ENCODE results near the gene TLL2. TPM values are rescaled to one million over a fixed set of nuclear protein-coding genes. Genes with fewer than 3 reads are reported as not detected.
A peak's percentile ranks its signal among the peaks of the same experiment; 100 is the strongest.
"Not testable (repeated sequence)": the region's sequence is repeated elsewhere in the genome, so short reads cannot be mapped to it uniquely, and the experiment has no call there.

The TLL2 gene
- total RNA-seq (0.90 TPM), polyA plus RNA-seq (0.22 TPM)

DNA sequence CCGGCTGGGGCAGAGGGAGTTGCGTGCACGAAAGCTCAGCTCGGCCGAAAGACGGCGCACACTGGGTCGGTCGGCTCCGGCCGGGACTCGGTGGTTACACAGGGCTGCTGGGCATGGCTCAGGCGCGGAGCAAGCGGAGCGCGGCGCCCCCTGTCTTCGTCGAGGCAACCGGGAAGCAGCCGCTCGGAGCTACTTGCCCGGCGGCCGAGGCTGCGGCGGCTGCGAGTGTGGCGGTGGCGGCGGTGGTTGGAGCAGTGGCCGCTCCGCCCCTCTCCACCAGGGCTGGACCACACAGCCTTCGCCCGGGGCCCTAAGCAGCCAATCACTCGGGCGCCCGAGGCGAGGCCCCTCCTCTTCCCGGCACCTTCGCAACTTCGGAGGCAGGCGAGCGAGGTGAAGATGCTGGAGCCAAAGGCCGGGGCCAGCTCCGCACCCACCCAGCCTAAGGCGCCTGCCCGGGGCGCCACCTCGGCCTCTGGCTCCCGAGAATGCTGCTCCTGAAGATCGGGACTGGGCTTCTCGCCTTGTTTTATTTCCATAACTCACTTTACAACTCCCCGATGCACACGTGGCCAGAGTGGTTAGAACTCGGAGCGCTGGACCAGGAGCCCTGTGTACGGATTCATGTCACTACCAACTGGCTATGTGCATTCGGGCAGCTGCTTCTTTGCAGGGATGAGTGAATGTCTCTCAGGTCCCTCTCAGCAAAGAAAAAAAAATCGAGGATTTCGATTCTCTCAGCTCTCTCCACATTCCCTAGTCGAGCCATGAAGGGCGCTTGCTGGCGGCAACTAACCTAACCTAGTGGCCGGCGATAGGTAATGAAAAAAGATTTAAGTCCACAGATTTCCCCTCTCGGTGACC lies at the start of gene TLL2:
Gene TLL2 (minus strand): TSS at position 229 of the 864 bp plus-strand sequence. CDS start 241 bp downstream, outside the sequence.
- 2% methylated on average over 68 of the region's 68 CpGs for WGBS
- DNase-seq (ENCODE audit: extremely low spot score): peak; percentile 48
- H3K4me1 ChIP-seq (ENCODE audit: insufficient read depth): peaks cover 3% of the 10 kb centered on the region
- H3K4me3 ChIP-seq (ENCODE audit: low read depth, low read length): peak within 1 kb of the TSS; percentile 42
- no peak within 1 kb of the TSS for H3K27ac ChIP-seq (ENCODE audit: low read depth)
- no peaks in the 10 kb centered on the region for H3K36me3 ChIP-seq (ENCODE audit: insufficient read depth)

DNA sequence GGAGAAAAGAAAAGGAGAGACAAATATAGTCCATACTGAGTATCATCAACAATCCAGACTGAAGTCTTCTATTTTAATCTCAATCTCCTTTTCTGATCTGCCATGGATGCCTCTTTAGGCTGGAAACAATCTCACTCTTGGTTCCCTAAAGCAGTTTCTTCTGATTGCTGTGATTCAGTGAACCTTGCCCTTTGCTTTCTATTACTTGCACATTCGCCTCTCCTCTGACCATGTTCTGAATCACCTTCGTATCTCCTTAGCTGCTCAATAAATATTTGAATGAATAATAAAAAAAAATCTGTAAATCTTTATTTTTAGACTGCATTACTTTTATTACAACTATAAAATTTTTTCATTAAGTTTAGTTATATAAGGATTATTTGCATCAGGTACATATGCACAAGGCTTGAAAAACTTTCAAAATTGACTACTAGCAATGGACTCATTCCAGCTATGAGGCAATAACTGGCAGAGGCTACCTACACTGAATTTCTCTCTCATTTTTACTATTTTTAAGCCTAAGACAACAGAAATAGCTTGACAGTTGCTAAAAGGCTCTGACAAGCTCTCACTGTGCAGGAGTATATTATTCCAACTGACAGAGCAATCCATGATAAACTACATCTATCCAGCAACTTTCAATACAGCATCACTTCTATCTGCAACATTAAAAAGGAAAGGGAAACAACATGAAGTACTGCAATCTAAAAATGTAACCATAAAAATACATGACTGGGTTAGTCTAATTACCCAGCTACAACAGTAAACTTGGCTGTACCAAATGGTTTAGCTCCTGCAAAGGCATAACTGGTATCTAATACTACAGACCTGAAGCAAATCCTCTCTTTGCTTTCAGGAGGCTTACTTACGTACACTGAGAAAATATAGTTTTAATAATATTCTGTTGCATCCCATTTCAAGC lies 47.5 kb upstream of the TLL2 start:
- WGBS: 92% methylated on average over 3 of the region's 3 CpGs
- H3K27ac ChIP-seq (ENCODE audit: low read depth): no peak overlapping the region
- no peak for DNase-seq (ENCODE audit: extremely low spot score)
- H3K4me3 ChIP-seq (ENCODE audit: low read depth, low read length): no peak overlapping the region
- peaks cover 7% of the 10 kb centered on the region for H3K36me3 ChIP-seq (ENCODE audit: insufficient read depth)
- H3K4me1 ChIP-seq (ENCODE audit: insufficient read depth): no peaks in the 10 kb centered on the region

DNA sequence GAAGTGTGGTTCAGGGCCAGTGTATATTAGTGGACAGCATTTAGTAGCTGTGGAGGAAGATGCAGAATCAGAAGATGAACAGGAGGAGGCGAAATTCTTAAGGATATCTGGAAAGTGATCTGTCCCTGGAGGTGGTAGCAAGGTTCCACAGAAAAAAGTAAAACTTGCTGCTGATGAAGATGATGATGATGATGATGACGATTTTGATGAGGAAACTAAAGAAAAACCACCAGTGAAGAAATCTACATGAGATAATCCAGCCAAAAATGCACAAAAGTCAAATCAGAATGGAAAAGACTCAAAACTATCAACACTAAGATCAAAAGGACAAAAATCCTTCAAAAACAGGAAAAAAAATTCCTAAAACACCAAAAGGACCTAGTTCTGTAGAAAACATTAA lies 46.8 kb upstream of the TLL2 start:
- H3K36me3 ChIP-seq (ENCODE audit: insufficient read depth): peaks cover 7% of the 10 kb centered on the region
- DNase-seq (ENCODE audit: extremely low spot score): no peak
- H3K4me3 ChIP-seq (ENCODE audit: low read depth, low read length): no peak overlapping the region
- H3K4me1 ChIP-seq (ENCODE audit: insufficient read depth): no peaks in the 10 kb centered on the region
- H3K27ac ChIP-seq (ENCODE audit: low read depth): no peak overlapping the region
- WGBS: 98% methylated on average over 2 of the region's 2 CpGs

DNA sequence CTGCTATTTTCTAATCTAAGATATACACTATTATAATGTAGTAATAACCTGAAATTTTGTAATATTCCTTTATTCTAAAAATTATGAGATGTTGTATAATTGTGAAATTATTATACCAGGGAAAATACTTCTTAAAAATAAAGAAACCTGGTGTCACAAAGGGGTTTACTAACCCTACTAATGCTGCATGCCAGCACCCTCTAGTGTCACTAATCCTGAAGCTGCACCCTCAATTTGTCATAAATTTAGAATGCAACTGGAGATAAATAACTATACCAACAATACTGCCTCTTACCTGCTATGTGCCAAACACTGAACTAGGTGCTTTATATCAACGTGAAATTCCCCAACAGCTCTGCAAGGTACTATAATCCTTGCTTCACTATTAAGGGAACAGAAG lies 42.3 kb upstream of the TLL2 start:
- no peaks in the 10 kb centered on the region for H3K36me3 ChIP-seq (ENCODE audit: insufficient read depth)
- H3K4me1 ChIP-seq (ENCODE audit: insufficient read depth): no peaks in the 10 kb centered on the region
- 69% methylated on average over 1 of the region's 1 CpG for WGBS
- DNase-seq (ENCODE audit: extremely low spot score): no peak
- H3K4me3 ChIP-seq (ENCODE audit: low read depth, low read length): no peak overlapping the region
- no peak overlapping the region for H3K27ac ChIP-seq (ENCODE audit: low read depth)

DNA sequence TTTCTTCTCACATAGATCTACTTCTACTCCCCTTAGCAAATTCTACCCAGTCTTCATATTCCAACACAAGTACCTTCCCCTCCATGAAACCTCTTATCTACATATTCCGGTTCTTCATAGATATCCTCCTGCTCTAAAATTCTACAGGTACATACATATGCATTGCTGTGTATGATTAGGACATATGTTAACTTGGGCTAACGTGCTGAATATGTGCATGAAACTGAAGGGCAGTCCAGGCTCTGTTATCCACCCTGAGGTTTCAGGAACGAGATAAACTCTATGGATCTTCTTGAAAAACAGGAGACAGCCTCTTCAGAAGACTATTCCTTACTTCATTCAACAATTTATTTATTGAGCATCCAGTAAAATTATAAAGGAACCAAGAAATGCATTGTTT lies 41.6 kb upstream of the TLL2 start:
- DNase-seq (ENCODE audit: extremely low spot score): no peak
- H3K36me3 ChIP-seq (ENCODE audit: insufficient read depth): no peaks in the 10 kb centered on the region
- 91% methylated on average over 3 of the region's 3 CpGs for WGBS

DNA sequence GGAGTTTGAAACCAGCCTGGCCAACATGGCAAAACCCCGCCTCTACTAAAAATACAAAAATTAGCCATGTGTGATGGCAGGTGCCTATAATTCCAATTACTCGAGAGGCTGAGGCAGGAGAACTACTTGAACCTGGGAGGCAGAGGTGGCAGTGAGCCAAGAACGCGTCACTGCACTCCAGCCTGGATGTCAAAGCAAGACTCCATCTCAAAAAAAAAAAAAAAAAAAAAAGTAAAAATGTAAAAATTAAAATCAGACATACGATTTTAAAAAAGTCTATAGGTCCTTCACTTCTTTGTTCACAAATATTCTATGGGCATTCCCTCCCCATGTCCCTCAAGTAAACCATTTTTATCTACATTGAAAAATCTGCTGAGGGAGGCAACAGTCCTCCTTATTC lies 34.9 kb upstream of the TLL2 start:
- Histone ChIP-seq H3K27ac (ENCODE audit: low read depth) (no peak overlapping the region), H3K4me3 (ENCODE audit: low read depth, low read length) (no peak overlapping the region), H3K4me1 (ENCODE audit: insufficient read depth) (no peaks in the 10 kb centered on the region), H3K36me3 (ENCODE audit: insufficient read depth) (peaks cover 2% of the 10 kb centered on the region)
- DNase-seq (ENCODE audit: extremely low spot score): no peak
- WGBS: 85% methylated on average over 5 of the region's 5 CpGs

More for the DNA sequence above, 41.6 kb upstream of the TLL2 start:
- H3K27ac ChIP-seq (ENCODE audit: low read depth): no peak overlapping the region
- H3K4me3 ChIP-seq (ENCODE audit: low read depth, low read length): no peak overlapping the region
- H3K4me1 ChIP-seq (ENCODE audit: insufficient read depth): no peaks in the 10 kb centered on the region

DNA sequence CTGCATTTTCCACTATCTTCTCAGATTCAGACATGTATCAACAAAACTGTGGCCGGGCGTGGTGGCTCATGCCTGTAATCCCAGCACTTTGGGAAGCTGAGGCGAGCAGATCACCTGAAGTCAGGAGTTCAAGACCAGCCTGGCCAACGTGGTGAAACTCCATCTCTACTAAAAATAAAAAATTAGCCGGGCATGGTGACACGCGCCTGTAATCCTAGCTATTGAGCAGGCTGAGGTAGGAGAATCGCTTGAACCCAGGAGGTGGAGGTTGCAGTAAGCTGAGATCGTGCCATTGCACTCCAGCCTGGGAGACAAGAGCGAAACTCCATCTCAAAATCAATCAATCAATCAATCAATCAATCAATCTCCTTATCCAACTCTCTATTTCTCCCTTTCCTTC lies 31.8 kb upstream of the TLL2 start:
- H3K4me1 ChIP-seq (ENCODE audit: insufficient read depth); H3K4me3 ChIP-seq (ENCODE audit: low read depth, low read length); H3K36me3 ChIP-seq (ENCODE audit: insufficient read depth); H3K27ac ChIP-seq (ENCODE audit: low read depth); DNase-seq (ENCODE audit: extremely low spot score): not testable (repeated sequence)
- 95% methylated on average over 10 of the region's 10 CpGs for WGBS

DNA sequence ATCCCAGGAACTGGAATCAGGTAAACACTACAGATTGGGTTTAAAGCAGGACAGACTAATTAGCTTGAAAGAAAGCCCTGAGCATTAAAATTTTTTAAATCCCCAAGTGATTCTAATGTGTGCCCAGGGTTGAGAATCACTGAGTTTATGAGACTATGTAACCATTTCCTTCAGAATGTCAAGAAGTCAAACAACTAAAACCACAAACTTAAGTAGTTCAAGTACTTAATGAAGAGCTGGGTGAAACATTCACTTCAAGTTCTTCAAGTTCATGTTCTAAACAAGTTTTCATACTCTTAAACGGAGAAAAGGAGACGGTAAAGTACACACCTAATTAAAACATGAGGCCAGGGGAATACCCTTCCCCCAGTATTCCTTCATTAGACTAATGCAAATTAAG lies 28.2 kb upstream of the TLL2 start:
- Histone ChIP-seq H3K36me3 (ENCODE audit: insufficient read depth) (peaks cover 4% of the 10 kb centered on the region), H3K4me3 (ENCODE audit: low read depth, low read length) (no peak overlapping the region), H3K4me1 (ENCODE audit: insufficient read depth) (no peaks in the 10 kb centered on the region), H3K27ac (ENCODE audit: low read depth) (no peak overlapping the region)
- DNase-seq (ENCODE audit: extremely low spot score): no peak
- WGBS: 95% methylated on average over 2 of the region's 2 CpGs

DNA sequence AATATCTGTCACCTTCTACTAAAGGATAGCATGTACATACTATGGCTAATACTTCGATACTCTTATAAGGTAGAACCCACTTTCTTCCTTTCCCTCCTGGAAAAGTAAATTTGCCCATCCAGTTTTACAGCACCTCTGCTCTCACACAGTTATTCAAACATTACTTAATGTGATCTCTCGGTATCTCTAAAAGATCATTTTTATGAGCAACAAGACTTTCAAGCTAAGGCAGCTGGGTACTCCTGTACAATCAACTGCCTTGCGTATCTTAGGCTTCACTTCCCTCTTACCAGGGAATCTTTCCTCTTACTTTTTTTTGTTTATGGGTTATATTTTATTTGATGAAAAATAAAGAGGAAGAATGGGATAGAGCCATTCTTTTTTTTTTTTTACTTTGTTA lies 26.5 kb upstream of the TLL2 start:
- H3K36me3 ChIP-seq (ENCODE audit: insufficient read depth): peaks cover 4% of the 10 kb centered on the region
- WGBS: 84% methylated on average over 3 of the region's 3 CpGs
- no peak for DNase-seq (ENCODE audit: extremely low spot score)
- H3K4me3 ChIP-seq (ENCODE audit: low read depth, low read length): no peak overlapping the region
- H3K4me1 ChIP-seq (ENCODE audit: insufficient read depth): no peaks in the 10 kb centered on the region
- H3K27ac ChIP-seq (ENCODE audit: low read depth): no peak overlapping the region

DNA sequence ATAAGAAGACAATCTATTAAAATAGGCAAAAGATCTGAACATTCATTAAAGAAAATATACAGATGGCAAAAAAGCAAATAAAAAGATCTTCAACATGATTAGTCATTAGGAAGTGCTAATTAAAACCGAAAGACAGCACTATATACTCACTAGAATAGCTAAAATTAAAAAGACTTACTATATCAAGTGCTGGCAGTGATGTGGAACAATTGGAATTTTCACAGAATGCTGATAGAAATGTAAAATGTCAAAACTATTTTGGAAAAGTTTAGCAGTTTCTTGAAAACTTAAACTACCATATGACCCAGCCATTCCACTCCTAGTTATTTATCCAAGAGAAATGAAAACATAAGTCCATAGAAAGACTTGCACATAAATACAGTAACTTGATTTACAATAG lies 25.0 kb upstream of the TLL2 start:
- WGBS: 99% methylated on average over 1 of the region's 1 CpG
- peaks cover 2% of the 10 kb centered on the region for H3K36me3 ChIP-seq (ENCODE audit: insufficient read depth)
- H3K4me3 ChIP-seq (ENCODE audit: low read depth, low read length): no peak overlapping the region
- no peak overlapping the region for H3K27ac ChIP-seq (ENCODE audit: low read depth)
- no peak for DNase-seq (ENCODE audit: extremely low spot score)
- H3K4me1 ChIP-seq (ENCODE audit: insufficient read depth): no peaks in the 10 kb centered on the region

DNA sequence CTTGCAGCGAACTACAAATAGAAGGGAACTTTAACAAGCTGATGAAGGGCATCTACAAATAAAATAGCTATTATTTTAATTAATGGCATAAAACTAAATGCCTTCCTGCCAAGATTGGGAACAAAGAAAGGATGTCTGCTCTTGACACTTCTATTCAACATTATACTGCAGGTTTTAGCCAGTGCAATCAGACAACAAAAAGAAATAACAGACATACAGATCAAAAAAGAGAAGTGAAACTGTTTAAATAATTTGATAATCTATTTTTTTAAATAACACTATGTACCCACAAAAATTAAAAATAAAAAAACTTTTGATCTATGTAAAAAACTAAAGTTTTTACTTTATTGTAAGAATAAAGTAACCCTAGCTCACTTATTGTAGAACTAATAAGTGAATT lies 22.4 kb upstream of the TLL2 start:
- Histone ChIP-seq H3K27ac (ENCODE audit: low read depth) (no peak overlapping the region), H3K4me1 (ENCODE audit: insufficient read depth) (no peaks in the 10 kb centered on the region), H3K36me3 (ENCODE audit: insufficient read depth) (peaks cover 2% of the 10 kb centered on the region), H3K4me3 (ENCODE audit: low read depth, low read length) (no peak overlapping the region)
- WGBS: 95% methylated on average over 1 of the region's 1 CpG
- no peak for DNase-seq (ENCODE audit: extremely low spot score)

DNA sequence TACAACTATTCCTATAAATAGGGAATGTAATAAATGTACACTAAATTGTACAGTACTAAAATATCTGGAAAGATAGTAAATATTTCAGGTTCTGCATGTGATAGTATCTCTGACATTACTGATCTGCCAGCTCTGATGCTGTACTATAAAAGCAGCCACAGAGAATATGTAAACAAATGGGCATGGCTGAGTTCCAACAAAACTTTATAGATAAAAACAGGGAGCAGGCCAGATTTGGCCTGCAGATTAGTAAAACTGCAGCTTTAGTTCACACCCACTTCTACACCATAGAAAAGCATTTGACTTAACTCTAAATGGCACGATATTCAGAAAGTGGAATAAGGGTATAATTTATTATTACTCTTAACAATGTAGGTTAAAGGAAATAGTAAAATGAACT lies 18.8 kb upstream of the TLL2 start:
- Histone ChIP-seq H3K36me3 (ENCODE audit: insufficient read depth) (peaks cover 2% of the 10 kb centered on the region), H3K4me1 (ENCODE audit: insufficient read depth) (no peaks in the 10 kb centered on the region), H3K27ac (ENCODE audit: low read depth) (no peak overlapping the region), H3K4me3 (ENCODE audit: low read depth, low read length) (no peak overlapping the region)
- WGBS: 51% methylated on average over 1 of the region's 1 CpG
- DNase-seq (ENCODE audit: extremely low spot score): no peak

DNA sequence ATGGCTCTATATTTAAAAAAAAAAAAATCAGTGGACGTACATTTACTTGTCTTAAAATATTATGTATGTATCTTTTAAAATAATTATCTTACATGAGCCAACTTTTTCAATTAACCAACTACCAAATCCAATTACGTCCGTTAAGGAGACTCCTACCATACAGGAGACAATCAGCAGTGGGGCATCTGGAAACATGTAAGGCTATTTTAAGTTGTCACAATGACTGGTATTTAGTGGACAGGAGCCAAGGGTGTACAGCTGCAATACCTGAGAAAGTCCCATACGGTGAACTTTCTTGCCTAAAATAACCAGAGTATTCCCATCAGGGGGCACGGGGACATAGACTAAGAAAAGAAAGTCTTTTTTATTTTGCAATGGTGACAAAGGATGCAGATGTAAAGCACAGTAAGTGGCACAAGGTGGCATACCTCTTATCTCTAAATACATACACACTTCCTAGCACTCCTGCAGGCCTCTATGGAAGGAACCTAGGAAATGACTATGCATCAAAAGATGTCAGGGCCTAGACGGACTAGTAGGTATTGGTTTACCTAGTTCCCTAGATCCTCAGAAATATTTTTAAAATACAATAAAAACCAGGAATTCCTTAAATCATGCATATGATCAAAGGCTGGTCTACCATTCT lies 16.0 kb upstream of the TLL2 start:
- DNase-seq (ENCODE audit: extremely low spot score): no peak
- Histone ChIP-seq H3K36me3 (ENCODE audit: insufficient read depth) (peaks cover 2% of the 10 kb centered on the region), H3K27ac (ENCODE audit: low read depth) (no peak overlapping the region), H3K4me3 (ENCODE audit: low read depth, low read length) (no peak overlapping the region), H3K4me1 (ENCODE audit: insufficient read depth) (no peaks in the 10 kb centered on the region)
- 85% methylated on average over 6 of the region's 6 CpGs for WGBS
